HG03103 (cell line): ENCODE results near the gene ARSD.
"Not testable (repeated sequence)": the region's sequence is repeated elsewhere in the genome, so short reads cannot be mapped to it uniquely, and the experiment has no call there.

Experiments
- ATAC-seq: cut with Tn5 transposase; IDR thresholded peaks from one replicate; pipeline ENCODE4 v1.9.1; 2021; ENCODE audit warnings: low read depth; ENCODE audit not compliant: unreplicated experiment

Gene ARSD

DNA sequence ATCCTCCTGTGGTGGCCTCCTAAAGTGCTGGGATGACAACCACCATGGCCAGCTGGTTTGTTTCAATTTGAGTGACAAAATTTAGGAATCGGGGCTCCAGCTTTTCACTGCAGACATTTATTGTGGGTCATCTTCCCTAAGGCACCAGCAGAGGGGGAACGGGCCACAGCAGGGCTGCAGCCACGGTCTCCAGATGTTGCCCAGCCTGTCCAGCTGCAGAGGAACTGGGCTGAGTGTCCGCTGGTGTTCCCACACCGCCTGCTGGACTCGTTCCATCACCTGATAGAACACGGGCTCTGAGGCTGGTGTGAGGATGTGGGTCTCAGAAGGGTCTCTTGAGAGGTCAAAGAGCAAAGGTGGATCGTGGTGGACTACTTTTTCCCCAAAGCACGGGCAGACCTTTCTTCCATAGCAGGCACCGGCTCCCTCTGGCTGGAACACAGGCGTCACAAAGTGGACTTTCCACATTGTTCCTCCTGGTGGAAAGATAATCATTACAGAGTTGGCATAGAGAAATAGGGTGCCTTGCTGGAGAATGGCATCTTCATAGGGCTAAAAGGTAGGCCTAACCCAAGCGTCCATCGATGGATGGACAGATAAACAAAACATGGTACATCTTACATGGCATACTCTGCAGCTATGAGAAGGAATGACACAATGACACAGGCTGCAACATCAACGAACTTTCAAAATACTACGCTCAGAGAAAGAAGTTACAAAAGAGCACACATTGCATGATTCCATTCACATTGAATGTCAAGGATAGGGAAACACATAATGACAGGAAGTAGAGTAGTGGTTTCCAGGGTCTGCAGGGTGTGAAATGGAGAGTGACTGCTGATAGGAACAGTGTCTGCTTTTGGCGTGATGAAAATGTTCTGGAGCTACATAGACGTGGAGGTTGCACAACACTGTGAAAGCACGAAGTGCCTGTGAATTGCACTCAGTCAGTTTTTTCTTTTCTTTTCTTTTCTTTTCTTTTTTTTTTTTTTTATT is 5.9 kb upstream of the ARSD start:
- ATAC-seq: no peak

DNA sequence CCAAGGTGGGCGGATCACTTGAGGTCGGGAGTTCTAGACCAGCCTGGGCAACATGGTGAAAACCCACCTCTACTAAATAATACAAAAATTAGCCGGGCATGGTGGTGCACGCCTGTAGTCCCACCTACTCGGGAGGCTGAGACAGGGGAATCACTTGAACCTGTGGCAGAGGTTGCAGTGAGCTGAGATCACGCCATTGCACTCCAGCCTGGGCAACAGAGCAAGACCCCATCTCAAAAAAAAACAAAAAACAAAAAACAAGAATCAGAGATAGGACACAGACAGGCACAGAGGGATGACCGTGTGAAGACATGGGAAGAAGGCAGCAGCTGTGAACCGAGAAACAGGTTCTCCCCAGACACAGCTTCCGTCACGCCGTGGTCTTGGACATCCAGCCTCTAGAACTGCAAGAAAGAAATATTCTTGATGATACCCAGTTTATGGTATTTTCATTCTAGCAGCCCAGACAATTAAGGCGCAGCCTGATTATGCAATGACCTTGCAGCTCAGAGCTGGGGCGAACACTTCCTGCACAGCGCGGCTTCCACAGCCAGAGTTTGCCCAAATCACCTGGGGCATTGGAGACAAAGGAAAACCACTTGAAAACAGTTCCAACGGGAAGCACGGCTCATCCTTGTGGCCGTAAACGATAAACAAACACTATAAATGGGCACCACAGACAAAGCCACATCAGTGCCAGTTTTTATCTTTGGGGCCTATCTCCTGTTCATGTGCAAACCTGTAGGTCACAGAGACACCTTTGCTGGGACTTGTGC is 4.2 kb upstream of the ARSD start:
- no peak for ATAC-seq

DNA sequence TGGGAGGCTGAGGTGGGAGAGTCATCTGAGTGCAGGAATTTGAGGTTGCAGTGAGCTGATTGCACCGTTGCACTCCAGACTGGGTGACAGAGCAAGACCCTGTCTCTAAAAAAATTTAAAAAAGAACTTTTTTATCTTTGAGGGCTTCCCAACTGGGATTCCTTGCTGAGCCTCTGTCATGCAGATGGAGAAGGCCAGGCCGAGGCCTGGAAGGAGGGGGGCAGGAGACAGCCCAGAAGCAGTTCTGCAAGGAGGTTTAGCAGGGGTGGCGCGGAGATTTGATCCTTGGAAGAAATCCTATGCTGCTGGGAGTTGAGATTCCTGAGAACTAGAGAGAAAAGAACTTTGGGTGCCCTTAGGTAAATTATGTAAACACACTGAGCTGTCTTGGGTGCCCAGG is 2.5 kb upstream of the ARSD start:
- no peak for ATAC-seq

DNA sequence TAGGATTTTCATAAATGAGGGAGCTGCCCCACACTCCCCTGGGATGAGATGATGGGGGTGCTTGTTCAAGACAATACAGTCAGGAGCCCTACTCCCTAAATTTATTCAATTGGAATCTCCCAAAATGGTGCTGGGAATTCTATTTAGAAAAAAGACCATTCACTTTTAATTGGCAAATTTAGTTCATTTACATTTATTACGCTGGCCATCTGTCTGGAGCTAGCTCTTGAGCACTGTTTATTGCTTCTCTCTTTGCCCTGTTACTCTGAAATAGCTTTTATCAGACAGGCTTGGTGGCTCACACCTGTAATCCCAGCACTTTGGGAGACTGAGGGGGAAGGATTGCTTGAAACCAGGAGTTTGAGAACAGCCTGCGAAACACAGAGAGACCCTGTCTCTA is 2.0 kb upstream of the ARSD start:
- no peak for ATAC-seq

DNA sequence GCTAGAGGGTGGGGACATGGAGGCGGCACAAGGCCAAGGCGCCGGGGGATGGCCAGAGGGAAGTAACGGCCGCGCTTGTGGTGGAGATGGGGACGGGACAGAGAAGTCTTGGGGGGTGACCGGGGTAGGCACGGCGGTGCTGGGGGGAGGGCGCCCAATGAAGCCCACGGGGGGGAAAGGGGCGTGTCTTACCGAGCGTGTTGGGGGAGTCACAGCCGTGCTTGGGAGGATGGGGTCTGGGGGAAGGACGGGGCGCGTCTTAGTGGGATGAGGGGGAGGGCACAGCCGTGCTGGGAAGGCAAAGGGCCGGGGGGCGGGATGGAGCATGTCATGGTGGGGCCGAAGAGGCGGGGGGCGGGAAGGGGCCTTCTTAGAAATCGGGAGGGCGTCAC is 952 bp downstream of the ARSD start:
- no peak for ATAC-seq

DNA sequence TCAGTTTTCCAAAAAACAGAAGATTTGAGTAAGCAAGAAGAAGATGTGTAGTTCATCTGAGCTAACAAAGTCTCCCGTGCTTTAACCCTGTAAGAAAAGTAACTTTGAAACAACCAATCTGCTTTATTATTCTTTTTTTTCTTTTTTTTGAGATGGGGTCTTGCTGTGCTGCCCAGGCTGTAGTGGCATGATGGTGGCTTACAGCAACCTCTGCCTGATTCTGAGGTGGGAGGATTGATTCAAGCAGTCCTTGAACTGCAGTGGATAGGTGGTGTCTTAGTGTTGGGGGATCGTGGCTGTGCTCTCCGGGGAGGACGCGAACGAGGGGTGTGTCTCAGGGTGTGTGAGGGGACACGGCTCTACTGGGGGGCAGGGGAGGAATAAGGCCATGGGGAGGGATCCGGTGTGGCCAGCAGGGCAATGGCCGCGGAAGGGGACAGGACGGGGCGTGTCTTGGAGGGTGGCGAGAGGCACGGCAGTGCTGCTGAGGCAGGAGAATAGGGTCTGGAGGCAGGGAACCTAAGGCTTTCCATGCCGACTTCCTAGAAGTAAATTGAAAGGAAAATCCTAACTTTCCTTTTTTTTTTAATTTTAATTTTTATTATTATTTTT is 2.4 kb downstream of the ARSD start:
- ATAC-seq: no peak

DNA sequence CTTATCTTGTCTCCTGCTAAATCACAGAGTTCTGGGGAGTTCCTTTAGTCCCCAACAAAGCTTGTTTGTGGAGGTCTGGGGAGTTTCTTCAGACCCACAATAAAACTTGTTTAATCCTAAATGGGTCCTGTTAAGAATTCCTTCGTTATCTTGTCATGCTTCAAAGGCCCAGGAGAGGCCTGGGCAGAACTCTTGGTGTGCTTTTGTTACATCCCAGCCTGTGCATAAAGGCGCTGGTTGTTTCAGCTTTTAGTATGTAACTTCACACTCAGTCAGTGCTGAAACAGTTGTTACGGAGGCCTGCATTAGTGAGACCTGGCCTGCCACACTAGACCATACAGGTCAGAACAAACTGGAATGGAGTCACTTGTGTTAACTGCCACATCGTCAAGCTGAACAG is 2.9 kb downstream of the ARSD start:
- ATAC-seq: not testable (repeated sequence)

DNA sequence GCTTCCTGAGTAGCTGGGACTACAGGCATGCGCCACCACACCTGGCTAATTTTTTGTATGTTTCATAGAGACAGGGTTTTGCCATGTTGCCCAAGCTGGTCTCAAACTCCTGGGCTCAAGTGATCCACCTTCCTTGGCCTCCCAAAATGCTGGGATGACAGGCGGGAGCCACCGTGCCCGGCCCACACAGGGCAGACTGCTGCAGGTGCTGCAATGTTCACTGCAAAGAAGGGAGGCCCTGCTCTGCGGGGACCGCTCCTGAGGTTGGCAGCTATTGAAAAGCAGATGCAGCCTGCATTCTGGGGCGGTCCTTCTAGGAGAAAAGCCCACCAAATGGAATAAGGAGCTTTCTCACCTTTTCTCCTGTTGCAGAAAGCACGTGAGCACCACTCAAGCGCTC is 5.0 kb downstream of the ARSD start:
- no peak for ATAC-seq

DNA sequence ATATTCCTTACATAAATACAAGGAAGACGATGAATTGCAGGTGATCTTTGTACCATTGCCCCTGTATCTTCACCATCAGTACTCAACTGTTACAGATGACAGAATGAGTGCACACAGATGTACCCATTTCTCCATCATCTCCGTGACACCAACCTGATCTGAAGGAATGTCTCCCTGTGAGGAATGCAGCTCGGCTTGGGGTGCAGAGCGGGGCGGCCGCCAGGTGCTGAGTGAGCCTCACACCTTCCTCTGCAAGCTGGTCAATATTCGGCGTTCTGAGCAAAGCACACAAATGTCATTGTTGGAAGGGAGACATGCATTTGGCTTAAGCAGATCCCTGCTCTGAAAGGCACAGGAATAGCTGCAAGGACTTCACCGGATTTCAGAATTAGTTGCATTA is 7.4 kb downstream of the ARSD start:
- no peak for ATAC-seq

DNA sequence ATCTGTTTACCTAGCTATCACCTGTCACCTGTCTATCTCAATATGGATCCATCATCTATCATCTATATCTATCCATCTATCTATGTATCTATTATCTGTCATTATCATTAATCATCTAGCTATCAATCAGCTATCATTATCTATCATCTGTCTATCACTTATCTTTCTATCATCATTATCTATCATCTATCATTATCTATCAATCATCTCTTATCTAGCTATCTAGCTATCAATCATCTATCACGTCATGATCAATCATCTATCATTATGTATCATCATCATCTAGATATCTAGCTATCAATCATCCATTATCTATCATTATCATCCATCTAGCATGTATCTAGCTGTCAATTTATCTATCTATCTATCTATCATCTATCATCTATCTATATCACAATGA is 7.9 kb downstream of the ARSD start:
- no peak for ATAC-seq

DNA sequence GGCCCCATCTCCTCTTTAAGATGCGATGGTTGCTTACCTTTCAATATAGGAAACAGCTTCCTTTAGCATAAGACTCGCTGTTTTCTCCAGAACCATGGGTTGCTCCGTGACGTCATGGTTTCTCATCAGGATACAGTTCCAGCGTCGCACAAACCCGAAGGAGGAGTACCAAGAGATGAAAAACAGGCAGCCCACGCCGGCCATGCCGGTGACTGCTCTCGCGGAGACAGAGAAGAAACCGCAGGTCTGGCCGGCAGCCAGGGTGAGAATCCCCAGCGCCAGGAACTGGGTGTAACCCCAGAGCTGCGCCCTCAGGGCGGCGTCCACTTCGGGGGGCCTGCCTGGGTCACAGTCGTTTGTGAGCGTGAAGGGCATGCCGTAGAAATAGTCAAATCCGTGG is 11.4 kb downstream of the ARSD start:
- no peak for ATAC-seq

DNA sequence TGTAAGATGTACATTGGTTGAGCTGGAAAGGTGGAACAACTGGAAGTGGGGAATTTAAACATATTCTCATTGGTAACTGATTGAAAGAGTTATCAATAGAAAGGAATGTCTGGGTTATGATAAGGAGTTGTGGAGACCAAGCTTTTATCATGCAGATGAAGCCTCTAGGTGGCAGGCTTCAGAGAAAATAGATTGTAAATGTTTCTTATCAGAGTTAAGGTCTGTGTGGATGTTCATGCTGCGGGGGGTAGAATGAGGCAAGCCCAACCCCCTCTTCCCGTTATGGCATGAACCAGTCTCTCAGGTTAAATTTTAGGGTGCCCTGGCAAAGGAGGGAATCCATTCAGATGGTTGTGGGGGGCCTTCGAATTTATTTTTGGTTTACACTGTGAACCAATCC is 16.0 kb downstream of the ARSD start:
- ATAC-seq: no peak

DNA sequence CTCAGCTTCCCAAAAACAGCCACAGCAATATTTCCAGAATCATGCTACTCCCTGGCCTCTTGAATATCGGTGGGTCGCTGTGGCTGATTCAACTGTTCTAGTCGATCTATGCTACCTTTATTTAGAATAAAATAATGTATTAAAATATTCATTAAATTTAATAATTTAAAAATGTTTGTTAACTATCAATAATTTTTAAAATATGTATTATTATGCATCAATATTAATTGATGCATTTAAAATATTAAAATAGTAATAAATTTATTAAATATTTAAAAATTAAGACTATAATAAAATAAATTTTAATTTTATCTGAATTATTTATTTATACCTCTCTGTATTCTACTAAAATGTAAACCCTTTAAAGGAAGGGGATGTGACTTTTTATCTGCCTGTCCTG is 19.0 kb downstream of the ARSD start:
- ATAC-seq: no peak

DNA sequence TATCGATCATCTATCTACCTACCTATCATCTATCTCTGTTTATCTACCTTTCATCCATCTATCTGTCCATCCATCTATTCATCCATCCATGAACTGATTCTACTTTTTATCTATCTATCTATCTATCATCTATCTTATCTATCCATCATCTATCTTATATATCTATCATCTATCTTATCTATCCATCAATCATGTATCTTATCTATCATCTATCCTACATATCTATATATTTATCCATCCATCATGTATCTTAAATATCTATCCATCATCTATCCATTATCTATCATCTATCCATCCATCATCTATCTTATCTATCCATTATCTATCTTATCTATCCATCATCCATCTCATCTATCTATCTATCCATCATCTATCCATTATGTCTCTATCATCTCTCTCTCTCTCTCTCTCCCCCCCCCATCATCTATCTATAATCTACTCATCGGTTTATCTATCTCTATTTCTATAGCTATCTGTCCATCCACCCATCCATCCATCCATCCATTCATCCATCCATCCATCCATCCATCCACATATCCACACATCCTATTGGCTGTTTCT is 20.9 kb downstream of the ARSD start:
- ATAC-seq: no peak

DNA sequence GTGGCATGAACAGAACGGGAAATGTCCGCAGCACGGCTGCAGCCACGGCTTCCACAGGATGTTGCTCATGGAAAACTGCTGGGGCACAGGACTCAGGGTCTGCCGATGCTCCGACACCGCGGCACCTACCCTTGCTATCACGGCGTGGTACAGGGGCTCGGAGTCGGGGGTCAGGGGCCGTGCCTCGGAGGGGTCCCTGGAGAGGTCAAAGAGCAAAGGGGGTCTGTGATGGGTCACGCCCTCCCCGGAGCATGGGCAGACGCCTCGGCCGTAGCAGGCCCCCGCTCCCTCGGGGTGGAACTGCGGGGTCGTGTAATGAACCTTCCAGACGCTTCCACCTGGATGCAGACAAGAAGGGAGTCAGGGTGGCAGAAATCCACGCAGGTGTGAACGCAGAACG is 21.8 kb downstream of the ARSD start:
- ATAC-seq: no peak

DNA sequence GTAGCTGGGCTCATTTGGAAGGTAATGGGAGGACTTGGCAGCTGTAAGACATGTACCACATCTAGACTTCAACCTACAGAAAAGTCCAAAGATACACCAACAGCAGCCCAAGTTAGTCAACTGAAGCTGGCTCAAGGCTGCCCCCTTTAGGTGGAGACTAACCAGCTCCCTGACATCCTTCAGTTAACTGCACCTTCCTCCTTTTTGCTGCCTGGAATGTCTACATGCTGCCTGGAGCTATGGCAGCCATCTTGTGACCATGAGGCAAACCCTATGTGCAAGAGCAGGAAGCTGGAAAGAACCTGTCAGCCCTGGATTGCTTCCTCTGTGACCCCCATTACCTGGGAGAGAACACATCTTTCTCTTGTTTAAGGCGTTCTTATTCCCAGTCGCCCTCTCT is 25.8 kb downstream of the ARSD start:
- ATAC-seq: no peak

DNA sequence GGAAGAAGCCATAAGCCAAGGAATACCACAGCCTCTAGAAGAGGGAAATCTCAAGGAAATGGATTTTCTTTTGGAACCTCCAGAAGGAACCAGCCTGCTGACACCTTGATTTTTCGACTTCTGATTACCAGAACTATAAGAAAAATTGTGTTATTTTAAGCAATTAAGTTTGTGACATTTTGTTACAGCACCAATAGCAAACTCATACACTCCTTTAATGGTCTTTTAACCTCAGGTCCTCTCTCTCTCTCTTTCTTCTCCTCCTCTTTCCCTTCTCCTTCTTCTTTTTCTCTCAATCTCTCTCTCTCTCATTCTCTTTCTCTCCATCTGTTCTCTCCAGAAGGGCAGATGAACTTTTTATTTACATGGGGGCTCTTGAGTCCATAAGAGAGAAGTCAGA is 26.3 kb downstream of the ARSD start:
- ATAC-seq: no peak

DNA sequence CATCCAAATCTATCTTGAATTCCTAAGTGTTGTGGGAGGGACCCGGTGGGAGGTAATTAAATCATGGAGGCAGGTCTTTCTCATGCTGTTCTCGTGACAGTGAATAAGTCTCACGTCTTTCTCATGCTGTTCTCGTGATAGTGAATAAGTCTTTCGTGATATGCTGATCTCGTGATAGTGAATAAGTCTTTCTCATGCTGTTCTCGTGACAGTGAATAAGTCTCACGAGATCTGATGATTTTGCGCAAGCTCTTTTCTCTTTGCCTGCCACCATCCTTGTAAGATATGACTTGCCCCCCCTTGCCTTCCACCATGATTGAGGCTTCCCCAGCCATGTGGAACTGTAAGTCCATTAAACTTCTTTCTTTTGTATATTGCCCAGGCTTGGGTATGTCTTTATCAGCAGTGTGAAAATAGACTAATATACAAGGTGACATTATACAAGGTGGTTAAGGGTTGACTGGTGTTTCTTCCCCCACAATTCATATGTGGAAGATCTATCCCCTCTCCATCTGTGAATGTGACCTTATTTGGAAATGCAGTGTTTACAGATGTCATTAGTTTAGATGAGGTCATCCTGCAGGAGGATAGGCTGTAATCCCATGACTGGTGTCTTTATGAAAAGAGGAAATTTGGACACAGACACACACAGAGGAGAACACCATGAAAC is 27.6 kb downstream of the ARSD start:
- no peak for ATAC-seq

DNA sequence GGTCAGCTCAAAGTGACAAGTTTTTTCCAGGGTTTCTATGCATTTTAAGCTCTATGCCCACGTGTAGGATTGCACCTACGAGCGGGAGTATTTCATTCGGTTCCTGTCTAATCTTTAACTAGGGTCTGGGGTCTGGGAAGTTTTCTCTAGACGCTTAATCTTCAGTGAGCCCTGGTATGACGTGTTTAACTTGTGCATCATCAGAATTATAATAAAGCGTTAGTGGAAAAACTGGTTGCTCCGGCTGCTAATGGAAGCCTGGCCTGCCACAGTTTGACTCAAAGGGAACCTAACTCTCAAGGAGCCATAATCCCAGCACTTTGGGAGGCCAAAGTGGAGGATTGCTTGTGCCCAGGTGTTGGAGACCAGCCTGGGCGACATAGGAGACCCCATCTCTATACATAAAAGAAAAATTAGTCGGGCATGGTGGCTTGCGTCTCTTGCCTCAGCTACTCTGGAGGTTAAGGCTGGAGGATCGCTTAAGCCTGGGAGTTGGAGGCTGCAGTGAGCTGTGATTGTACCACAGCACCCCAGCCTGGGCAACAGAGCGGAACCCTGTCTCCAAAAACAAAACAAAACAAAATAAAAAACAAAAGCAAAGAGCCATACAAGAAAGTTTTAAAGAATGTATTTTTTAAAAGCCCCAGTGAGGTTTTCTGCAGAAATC is 30.2 kb downstream of the ARSD start:
- ATAC-seq: no peak
